Effector CD4-positive, alpha-beta T cell (primary cell): ENCODE results near the gene NEO1.
"Not testable (repeated sequence)": the region's sequence is repeated elsewhere in the genome, so short reads cannot be mapped to it uniquely, and the experiment has no call there.

ENCODE experiments used
- DNase-seq: peaks from one replicate; pipeline ENCODE4 v3.0.0-alpha.2; 2020

NEO1 gene

DNA sequence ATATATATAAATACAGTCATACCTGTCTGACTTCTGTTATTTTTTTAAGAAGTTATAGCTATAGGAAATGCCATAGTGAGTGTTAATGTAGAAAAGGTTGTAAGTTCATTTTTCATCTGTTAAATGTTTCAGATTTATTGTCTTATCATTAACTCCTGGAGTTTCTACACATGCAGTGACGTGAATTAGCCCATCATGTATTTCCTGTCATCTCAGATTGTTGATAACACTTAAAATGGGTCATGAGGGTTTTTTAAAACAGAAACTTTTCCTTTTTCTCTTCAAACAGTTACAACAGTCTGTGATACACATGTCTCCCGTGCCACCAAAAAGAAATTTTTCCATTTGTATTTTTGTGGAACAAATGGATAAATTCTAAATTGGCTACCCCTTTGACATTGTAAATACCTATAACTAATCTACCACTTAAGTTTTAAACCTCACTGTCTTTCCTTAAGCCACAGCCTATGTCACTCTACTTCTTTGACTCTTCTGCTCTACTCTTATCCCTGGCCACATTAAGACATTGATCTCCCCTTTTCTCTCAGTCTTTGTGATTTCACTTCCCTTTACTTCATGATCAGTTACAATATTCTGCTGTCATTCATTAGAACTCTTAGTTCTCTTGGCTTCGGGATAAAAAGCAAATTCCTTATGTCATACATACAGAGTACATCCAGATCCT, 89.1 kb downstream of the NEO1 start:
- DNase-seq: no peak

DNA sequence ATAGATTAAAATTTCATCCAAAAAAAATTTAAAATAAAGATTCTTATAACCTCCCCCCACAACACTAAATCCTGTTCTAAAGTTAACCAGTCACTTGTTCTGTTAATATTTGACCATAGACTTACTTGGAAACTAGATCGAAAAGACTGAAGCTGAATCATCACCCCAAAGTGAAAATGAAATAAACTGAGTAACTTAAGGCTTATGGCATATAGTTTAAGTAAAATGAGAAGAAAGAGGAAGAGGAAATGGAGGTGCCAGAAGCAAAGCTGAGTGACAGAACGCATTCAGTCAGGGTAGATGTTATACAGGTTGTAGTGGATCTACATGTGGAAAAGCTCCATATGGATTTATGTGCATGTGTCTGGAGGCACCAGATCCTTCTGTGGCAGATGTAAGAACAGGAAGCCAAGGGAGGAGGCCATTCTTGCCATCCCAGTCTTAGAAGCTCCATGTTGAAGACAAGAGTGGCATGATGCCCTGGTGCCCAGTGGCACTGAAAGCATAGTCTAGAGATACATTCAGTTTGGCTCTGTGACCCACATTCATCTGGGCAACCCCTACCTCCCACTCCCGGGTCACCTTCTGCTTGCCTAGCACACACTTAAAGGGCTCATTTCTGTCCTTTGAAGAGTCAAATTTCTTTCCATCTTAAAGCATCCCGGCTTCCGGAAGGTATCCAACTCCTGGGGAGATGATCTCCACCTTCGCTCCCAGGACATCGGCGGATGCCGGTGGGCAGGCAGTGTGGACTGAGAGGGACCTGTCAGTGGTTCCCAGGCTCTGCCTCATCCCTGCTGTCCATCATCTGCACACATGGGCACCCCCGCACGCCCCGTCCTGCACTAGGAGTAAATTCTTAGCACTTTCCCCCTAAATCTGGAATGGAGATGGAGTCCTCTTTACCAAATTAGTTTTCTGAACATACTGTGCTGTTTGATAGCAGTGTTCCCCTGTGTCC, 90.8 kb downstream of the NEO1 start:
- DNase-seq: no peak

DNA sequence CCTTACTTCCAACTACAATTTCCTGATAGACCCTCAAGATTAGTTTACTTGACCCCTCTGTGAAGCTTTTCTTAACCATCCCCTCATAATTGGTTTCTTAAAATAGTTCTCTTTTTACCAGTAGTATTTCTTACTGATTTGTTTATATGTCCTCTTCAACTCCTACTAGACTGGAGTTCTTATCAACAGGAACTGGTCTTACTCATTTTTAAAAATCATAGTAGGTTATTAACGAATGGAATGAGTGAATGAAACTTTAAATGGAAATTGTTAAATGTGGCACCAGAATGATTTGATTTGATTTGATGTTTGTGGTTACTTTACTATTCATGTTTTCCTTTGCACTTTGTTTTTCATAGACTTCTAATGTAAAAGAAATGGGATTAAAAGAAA, 91.5 kb downstream of the NEO1 start:
- no peak for DNase-seq

DNA sequence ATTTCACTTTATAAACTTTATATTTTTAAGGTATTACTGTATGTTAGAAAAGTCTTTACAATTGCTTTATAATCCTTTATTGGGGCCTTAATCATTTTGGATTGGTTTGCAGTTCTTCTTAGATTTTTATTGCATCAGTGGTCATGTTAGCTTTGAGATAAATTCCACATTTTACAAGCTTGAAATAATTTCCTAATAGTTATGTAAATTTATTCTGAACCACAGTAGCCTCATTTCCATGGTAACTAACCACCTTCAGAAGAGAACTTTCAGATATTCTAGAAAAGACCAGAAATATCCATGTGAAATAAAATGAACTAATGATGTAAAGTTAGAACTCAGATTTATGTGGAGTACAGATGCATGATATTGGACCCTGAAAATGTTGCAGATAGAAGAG, 94.2 kb downstream of the NEO1 start:
- DNase-seq: no peak

DNA sequence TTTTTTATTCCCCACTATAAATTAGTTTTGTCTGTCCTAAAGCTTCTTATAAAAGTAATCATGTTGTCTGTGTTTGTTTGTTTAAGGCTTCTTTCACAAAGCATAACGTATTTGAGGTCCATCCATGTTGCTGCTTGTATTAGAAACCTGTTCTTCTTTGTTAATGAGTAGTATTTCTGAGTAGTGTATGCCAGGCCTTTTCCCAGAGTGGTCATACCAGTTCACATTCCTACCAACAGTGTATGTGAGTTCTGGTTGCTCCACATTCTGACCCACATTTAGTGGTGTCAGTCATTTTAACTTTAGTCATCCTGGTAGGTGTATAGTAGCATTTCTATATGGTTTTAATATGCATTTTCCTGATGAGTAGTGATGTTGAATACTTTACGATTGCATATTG, 98.6 kb downstream of the NEO1 start:
- DNase-seq: no peak

DNA sequence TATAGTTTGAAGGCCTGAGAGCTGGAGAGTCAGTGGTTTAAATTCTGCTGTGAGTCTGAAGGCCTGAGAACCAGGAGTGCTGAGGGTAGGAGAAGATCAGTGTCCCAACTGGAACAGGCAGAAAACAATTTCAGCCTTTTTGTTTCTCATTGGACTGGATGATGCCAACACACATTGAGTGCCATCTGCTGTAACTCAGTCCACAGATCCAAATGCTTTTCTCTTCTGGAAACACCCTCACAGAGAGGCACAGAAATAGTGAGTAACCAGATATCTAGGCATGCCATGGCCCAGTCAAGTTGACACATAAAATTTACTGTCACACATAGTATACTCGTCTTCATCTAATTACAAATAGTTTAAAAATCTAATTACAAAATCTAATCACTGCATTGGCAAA, 100.8 kb downstream of the NEO1 start:
- DNase-seq: no peak

DNA sequence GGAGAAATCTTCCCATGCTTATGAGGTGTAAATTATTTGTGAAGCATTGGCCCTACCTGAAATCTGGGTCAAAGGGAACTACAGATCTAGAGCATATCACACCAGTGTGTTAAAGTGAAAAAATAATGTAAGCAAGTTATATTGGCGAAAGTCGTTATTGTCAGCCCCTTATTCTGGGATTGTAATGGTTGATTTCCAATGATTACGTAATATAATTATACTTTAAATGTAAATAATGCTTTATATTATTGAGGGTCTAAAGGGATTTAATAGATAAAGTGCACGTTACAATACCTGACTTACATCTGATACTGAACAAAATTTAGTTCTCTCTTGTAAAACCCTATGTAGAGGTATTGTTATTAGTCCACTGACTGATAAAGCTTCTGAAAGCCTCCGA, 101.2 kb downstream of the NEO1 start:
- no peak for DNase-seq

DNA sequence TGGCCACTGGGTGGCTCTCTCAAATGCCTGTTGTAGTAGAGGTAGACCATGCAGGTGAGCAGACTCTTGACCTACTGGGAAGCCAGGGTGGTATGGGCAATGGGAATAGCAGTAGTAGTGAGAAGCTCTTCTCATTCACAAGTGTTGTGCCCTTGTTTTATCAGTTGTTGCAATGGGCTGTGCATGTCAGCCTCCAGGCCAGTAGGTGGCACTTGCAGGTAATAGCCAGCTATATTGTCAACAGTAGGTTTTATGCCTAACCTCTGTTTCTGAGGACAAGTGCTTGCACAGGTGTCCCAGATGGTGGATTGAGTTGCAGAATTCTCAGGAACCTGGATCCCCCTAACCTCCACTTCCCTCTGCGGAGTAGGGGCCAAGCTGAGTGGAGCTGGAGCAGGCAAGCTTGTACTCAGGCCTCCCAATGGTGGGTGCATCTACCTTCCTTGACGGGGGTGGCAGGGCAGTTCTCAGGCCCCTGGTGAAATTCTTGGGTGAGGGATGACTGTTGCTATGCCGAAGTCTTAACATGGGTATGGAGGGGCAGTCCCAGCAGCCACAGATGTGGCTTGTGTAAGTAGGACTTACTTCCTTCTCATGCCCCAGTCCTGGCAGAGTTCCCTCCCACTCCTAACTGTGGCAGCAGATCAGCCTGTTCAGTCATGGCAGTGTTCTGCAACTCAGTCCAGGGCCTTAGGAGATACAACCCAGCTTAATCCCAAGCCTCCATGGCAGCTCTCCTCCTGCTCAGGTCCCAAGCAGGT, 104.3 kb downstream of the NEO1 start:
- no peak for DNase-seq

DNA sequence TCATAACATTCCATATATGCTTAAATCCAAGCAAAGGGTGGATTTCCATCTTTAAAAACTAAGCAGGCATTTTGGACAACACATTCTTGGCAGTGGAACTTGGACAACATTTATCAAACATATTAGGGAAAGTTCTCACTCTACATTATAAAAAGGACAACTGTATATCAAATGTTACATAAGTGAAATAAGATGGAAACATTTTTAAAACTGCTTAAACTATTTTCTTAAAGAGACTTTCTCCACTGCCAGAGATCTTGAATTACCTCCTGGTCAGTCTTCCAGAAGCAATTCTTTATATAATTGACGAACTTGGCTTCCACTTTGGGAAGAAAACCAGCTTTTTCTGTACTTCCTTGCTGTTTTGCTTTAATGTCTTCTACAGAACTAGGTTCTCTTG, 109.3 kb downstream of the NEO1 start:
- DNase-seq: no peak

DNA sequence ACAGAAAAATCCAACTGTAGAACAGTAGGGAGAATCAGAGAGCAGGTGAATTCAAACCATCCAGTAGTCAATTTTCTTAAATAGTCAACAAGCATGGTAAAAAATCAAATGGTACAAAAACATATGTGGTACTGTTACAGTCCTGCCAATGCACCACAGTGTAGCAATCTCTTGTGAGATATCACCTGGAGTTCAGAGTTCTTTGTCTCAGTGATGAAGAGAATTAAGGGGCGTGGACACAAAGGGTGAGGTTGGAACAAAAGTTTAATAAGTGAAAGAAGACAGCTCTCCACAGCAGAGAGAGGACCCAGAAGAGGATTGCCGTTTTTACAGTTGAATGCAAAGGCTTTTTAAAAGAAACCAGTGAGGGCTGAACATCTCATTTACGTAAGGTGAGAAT, 113.2 kb downstream of the NEO1 start:
- no peak for DNase-seq

DNA sequence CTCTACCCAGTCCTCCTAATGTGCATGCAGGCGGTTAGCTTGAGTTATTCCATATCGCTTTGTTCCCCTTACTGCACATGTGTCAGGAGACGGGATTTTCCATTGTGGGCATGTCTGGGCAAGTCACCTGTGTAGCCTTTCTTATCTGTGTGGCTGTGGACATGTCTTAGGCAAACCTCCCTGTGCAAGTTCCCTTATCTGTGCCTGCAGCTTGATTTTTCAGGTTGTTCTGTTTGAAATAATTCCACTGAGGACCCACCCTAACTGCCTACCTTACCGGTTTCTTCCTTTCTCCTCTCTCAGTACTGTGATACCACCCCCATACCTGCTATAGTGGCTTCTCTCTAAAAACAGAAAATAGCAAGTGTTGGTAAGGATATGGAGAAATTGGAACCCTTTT, 113.6 kb downstream of the NEO1 start:
- no peak for DNase-seq

DNA sequence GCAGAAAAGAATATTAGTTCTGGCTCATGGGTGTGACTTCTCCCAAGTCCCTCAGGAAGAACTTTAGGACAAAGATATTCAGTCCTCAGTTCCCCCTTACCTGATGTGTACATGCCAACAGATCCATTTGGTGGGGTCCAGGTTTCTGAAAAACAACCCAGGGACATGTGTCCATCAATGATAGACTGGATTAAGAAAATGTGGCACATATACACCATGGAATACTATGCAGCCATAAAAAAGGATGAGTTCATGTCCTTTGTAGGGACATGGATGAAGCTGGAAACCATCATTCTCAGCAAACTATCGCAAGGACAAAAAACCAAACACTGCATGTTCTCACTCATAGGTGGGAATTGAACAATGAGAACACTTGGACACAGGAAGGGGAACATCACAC, 114.4 kb downstream of the NEO1 start:
- not testable (repeated sequence) for DNase-seq

DNA sequence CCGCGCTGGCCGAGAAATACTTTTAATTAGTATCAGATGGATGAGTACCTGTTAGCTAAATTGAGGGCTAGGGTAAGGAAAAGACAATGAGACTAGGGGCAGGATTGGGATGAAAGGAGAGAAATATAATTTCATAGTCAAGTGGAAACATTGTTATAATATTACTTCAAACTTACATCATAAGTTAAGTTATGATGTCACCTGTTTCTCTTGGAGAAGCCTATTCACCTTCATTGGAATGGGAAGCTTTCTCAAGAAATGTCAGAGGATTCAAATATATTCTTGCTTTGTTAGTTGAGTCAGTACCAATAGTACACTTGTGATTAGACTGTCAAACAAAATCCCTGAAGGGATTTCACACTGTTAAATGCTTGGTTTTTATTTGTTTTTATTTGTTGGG, 116.2 kb downstream of the NEO1 start:
- no peak for DNase-seq

DNA sequence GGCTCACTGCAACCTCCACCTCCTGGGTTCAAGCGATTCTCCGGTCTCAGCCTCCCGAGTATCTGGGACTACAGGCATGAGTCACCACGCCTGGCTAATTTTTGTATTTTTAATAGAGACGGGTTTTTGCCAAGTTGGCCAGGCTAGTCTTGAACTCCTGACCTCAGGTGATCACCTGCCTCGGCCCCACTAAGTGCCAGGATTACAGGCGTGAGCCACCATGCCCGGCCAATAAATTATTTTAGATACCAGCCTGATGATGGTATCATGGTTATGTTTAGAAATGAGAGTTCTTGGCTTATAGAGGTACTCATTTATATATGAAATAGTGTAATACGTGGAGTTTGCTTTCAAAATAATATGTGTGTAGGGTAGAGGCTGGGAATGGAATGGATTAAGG, 119.4 kb downstream of the NEO1 start:
- no peak for DNase-seq

DNA sequence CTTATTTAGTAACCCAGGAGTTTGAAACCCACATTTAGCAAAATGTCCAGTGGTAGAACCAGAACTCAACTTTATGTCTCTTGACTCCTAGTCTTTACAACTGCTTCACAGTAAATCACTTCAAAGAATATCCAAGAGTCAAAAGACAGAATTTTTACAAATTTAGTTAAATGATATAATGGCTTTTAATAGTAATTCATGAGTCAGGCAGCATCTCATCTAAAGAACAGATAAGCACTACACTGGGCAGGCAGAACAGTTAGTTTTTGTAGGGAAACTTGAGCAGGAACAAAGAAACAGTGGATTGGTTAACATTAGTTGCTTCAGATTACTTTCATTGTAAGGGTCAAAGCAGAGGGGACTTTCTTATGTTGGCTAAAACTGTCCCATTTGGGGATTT, 120.2 kb downstream of the NEO1 start:
- no peak for DNase-seq

DNA sequence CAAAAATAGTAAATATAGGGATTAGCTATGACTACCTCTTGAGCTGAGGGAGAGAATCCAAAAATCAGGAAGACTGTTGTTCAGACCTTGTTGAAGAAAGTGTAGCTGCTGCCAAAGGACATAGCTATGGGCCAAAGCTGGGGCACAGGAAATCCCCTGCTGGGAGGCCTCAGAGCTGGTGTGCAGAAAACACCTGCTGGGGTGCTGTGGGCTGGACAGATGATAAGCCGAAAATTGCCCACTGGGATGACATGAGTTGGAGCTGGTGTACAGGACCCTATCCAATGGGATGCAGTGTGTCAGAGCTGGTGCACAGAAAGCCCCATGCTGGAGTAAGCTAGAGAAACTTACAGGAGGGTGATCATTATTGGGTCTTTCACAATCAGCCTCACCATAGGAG, 121.9 kb downstream of the NEO1 start:
- no peak for DNase-seq

DNA sequence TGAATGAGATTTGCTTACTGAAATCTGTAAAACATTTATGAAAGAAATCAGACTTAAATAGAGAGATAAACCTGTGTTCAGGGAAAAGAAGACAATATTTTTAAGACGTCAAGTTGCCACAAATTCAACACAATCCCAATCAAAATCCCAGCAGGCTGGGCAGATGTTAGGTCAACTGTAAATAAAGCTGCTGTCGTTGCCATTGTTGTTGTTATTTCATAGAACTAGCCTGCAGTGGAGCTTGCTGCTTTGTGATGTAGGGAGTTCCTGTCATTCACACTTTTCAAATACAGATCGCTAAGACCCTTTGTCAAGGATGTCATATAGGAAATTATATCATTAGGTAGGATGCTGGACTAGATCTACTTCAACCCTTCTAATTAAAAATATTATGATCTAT, 123.1 kb downstream of the NEO1 start:
- DNase-seq: no peak

DNA sequence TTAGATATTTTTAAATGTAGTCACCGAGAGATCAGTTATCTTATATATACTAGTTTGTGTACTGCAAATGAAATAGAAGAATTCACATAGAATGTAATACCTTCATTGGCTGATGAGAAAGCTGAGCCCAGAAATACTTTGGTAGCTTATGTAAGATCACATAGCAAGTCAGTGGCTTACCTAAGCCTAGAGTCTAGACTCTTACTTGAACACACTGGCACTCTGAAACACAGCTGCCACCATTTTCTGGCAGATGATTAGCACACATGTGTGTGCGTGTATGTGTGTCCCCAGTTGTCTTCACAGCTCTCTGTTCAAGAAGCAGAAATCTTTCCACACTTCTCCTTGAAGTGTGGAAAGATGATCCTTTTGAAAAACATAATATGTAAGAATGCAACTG, 124.3 kb downstream of the NEO1 start:
- DNase-seq: no peak

DNA sequence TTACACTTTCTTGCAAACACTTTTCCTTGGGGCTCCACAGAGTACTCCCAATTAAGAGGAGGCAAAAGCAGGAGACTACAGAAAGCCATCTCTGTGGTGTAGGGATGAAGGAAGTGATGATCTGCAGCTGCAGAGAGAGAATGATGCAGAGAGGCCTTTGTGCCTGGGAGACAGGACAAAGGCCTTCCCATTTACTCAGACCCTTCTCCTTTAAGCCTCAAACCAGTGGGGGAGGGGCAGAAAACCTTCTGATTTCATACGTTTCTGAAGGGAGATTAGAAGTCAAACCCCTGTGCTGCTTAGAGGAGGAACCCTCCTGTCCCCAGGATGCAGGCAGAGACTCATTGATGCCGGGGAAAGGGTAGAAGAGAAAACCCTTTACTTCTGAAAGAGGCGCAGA, 130.8 kb downstream of the NEO1 start:
- DNase-seq: no peak

DNA sequence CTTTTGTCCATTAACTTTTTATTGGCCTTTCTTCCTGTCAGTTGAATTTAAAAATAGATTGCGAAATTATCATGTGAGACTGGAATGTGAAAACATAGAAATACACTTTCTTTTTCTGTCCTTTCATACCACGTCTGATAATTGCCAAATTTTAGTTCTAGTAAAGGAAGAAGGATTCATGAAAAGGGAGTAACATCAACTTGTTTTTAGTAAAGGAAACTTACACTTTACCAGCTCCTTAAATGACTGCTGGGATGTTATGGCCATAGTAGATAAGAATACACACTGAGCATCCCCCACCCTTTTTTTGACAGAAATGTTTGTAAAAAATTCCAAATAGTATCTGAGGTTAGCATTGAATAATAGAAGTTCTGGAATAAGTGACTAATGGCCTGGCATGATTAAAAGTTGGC, 137.9 kb downstream of the NEO1 start:
- no peak for DNase-seq

DNA sequence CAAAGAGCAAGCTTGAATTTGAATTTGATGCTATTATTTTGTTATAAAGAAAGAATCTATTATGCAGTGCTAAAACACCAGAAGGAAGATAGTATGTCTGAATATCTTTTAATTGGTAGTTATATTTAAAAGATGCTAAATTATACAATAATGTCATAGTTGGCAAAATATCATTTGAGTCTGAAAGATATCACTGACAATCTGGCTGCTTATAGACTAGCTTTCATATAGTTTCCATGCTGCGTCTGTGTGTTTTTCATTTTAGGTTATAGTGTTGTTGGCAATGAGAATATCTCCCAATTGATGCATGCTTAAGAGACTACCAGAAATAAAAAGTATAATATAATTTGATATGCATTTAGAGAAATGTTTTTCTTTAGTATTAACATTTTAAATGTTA, 142.9 kb downstream of the NEO1 start:
- DNase-seq: no peak

DNA sequence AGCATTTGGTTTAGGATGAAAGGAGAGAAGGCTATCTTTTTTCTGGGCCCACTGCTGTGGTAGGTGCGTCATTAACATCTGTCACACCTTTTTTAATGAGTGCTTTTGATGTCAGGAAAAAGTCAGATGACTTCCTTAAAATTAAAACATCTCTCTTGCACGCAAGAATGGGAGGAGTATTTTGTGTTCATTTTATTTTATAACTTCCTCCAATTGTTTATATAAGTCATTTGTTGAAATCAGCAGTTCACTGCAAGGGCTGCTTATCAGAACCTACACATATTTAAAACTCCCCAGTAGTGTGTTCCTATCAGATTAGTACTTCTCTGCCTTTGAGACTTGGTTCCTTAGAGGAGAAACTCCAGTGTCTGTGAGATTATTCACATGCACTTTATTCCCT, 143.8 kb downstream of the NEO1 start:
- DNase-seq: no peak

DNA sequence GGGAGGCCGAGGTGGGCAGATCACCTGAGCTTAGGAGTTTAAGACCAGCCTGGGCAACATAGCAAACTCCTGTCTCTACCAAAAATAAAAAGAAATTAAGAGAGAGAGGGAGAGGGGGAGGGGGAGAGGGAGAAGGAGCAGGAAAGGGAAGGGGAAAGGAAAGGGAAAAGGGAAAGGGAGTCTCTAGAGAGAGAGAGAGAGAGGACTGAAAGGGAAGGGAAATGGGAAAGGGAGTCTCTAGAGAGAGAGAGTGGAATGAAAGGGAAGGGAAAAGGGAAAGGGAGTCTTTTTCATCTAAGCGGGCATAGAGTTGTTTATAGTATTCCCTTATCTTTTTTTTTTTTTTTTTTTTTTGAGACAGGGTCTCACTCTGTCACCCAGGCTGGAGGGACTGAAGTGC, 148.1 kb downstream of the NEO1 start:
- no peak for DNase-seq

DNA sequence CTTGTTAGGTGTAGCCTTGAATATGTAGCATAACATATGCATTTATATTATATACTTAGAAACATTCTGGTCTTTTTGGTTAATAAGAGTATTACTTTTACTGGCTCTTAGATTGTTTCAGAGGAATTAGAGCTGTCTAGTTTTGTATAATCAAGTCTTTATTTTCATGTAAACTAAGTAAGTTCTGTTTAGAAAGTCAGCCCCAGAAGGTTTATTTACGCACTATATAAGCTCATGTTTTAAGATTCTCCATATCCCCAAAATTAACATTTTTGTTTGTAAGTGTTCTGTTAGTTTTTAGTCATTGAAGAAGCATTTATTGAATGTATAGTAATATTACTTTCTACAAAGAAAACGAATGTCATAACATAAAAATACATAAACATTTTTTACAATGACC, 158.4 kb downstream of the NEO1 start:
- DNase-seq: no peak
